Effector memory CD4-positive, alpha-beta T cell (primary cell): ENCODE measurements around the gene P4HB.

Experiments used
- DNase-seq, 3 donors: peaks; one replicate each; pipeline ENCODE4 v3.0.0-alpha.2; 2020
- H3K27ac ChIP-seq: 2 replicates; pipeline ENCODE4 v1.7.0; 2013; ENCODE audit warnings: mild to moderate bottlenecking, low read length, moderate library complexity; ENCODE audit not compliant: insufficient read depth, poor library complexity, severe bottlenecking
- H3K27me3 ChIP-seq: replicated peaks from 2 replicates; pipeline ENCODE4 v1.7.0; 2013; ENCODE audit warnings: mild to moderate bottlenecking, low read length; ENCODE audit not compliant: insufficient read depth, control insufficient read depth, poor library complexity, severe bottlenecking
- H3K36me3 ChIP-seq: 2 replicates; pipeline ENCODE4 v1.7.0; 2013; ENCODE audit warnings: mild to moderate bottlenecking, low read length, moderate library complexity; ENCODE audit not compliant: control insufficient read depth, insufficient read depth
- H3K4me1 ChIP-seq: 2 replicates; pipeline ENCODE4 v1.7.0; 2013; ENCODE audit warnings: low read length, mild to moderate bottlenecking; ENCODE audit not compliant: control insufficient read depth, insufficient read depth, poor library complexity, severe bottlenecking
- H3K4me3 ChIP-seq: 2 replicates; pipeline ENCODE4 v1.7.0; 2013; ENCODE audit warnings: low read length, low read depth, mild to moderate bottlenecking; ENCODE audit not compliant: insufficient read depth, poor library complexity, severe bottlenecking
- H3K9me3 ChIP-seq: 2 replicates; pipeline ENCODE4 v1.7.0; 2013; ENCODE audit warnings: mild to moderate bottlenecking, low read length, moderate library complexity; ENCODE audit not compliant: control insufficient read depth

Gene P4HB

DNA sequence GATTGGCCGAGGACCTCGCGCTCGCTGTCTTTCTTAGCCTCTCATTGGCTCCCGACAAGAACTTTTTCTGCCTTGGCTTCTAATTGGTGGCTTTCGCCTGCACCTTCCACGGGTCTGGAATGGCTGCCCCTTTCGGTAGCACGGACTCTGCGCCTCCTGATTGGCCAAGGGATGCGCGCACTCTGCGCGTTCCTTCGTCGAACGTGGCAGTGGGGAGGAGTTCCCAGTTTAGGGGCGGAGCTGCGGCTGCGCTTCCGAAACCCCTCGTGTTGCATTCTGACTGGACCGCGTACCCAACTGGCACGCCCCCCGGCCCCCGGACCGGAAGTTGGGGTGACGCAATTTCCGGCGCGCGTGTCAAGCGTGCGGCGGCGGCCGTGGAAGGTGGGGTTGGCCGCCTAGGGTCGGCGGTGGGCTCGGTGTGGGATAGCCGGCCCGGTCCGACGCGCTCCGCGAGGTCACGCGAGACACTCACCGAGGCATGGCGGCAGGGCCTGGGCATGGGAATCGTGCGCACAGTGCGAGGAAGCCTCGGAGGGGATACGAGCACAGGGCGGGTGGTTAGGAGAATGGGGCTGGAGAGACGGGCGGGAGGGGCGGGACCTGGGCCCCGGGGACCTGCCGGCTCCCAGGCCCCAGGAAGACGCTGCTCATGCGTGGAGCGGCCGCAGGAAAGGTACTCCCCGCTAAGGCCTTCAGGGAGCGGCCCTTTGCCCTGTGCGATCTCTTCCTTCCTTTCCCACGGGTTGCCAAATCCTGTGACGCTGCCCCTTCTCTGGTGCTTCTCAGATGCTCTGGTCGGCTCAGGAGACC lies 627 bp upstream of the P4HB start:
- Histone ChIP-seq H3K9me3 (no peaks in the 10 kb centered on the region), H3K27me3 (no peaks in the 10 kb centered on the region), H3K27ac (peak overlapping the region; percentile 93), H3K36me3 (peaks cover 13% of the 10 kb centered on the region), H3K4me3 (peak overlapping the region; percentile 52), H3K4me1 (peaks cover 15% of the 10 kb centered on the region)
- peak; percentile 99 for DNase-seq

DNA sequence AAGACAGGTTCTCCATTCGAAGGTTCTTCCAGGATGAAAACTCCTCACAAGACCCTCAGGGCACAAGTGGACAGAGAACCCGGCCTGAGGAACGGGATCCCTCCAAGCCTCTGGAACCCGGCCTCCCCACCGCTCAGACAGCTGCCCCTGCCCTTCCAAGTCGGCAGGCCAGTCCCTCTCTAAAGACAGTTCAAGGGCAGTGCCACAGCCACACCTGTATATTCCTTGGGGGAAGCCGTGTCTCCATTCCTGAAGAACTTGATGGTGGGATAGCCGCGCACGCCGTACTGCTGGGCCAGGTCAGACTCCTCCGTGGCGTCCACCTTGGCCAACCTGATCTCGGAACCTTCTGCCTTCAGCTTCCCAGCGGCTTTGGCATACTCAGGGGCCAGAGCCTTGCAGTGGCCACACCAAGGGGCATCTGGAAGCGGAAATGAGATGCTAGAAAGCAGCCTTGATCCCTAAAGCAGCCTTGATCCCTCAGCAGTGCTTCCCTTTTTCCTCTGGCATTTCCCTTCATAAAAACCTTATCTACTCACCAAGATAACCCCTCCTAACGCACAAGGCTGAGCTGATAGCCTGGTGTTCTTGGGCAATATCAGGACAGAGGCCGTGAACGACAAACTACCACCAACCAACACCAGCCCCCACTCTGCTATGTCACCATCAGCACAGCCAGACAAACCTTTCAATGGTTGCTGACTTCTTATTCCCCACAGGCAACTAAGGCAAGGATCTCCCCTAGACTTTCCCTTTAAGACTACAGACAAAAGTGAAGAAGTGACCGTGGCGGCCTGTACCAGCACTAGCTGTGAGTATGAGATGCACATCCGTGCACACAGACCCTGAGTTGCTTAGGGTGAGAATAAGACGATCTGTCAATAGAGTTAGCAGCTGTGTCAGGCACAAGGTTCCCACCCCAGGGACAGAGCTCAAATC lies 1.1 kb downstream of the P4HB start:
- H3K27me3 ChIP-seq: no peaks in the 10 kb centered on the region
- peaks cover 27% of the 10 kb centered on the region for H3K36me3 ChIP-seq
- no peak for DNase-seq
- peak overlapping the region; percentile 84 for H3K27ac ChIP-seq
- no peaks in the 10 kb centered on the region for H3K9me3 ChIP-seq
- peaks cover 15% of the 10 kb centered on the region for H3K4me1 ChIP-seq
- peak overlapping the region; percentile 64 for H3K4me3 ChIP-seq

DNA sequence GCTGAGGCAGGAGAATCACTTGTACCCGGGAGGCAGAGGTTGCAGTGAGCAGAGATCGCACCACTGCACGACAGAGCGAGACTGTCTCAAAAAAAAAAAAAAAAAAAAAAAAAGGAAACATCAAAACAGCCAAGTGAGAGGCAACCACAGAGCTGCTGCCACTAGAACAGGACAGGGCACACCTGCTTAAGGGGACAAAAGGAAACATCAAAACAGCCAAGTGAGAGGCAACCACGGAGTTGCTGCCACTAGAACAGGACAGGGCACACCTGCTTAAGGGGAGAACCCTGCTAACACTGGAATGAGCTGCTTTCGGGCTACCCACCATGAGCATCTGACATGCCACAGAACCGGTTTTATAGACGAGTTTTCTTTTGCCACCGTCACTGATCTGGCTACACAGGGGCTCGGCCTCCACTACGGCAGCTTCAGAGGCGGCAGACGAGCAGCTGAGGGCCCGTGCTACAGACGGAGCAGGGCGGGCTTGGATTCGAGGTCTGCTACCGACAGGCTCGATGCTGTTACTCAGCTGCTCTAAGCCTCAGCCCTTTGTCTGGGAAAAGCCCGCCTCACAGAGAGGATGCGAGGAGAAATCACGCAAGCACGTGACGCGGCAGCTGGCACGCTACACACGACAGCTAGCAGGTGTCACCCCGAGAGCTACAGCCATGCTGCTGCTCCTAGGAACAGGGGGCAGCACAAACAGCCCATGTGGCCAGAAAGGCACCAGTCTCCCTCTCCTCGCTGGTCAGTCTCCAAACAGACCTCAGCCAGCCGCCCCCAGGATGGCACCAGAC lies 2.0 kb downstream of the P4HB start:
- no peak overlapping the region for H3K4me3 ChIP-seq
- H3K36me3 ChIP-seq: peaks cover 35% of the 10 kb centered on the region
- H3K27ac ChIP-seq: no peak overlapping the region
- no peaks in the 10 kb centered on the region for H3K27me3 ChIP-seq
- H3K9me3 ChIP-seq: no peaks in the 10 kb centered on the region
- H3K4me1 ChIP-seq: peaks cover 15% of the 10 kb centered on the region
- no peak for DNase-seq

DNA sequence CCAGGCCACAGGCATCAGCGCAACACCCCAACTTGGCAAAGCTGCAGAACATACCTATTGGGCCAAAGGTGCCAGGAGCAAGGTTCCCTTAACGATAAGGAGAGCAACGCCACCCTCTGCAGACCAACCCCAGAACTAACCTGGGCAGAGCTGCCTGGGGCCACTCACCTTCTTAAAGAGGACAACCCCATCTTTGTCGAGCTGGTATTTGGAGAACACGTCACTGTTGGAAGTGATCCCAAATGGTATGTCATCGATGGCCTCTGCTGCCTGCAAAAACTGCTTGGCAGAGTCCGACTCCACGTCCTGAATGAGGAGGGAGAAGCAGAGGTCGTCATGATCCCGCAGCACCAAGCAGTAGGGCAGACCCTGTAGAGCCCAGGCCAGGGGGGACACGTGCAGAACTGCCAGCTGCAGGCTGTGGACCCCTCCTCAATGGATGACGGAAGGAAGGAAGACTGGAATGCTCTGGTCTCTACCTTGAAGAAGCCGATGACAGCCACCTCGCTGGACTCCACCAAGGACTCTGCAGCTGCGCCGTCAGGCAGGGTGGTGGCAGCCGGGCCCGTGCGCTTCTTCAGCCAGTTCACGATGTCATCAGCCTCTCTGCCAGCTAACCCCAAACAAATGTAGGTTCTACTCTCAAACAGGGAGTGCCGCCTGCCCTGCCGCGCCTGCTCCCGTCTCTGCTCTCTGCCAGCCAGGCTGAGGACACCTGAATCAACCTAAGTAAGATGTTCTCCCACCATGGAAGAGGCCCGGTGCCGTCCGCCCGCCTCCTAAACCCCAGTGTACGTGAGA lies 5.2 kb downstream of the P4HB start:
- DNase-seq: no peak
- no peak overlapping the region for H3K27ac ChIP-seq
- H3K4me3 ChIP-seq: no peak overlapping the region
- H3K4me1 ChIP-seq: peaks cover 12% of the 10 kb centered on the region
- H3K9me3 ChIP-seq: no peaks in the 10 kb centered on the region
- peaks cover 59% of the 10 kb centered on the region for H3K36me3 ChIP-seq
- no peaks in the 10 kb centered on the region for H3K27me3 ChIP-seq

DNA sequence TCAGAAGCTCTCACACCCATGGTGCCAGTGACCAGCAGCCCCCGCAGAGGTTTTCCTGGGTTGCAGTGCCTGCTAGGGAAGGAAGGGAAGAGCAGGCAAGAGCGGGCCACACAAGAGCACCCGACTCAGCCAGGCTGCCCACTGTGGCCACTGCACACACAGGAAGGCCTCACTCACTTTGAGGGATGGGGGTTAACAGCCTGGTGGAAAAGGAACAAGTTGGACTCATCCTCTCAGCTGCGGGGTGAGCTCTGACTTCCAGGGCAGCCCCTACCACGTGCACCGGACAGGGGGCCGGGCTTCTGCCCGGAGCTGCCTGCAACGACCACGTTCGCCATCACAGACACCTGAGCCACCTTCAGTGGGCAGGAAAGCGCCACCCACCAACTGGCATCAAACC lies 8.1 kb downstream of the P4HB start:
- Histone ChIP-seq H3K9me3 (no peaks in the 10 kb centered on the region), H3K4me1 (no peaks in the 10 kb centered on the region), H3K4me3 (no peak overlapping the region), H3K27me3 (no peaks in the 10 kb centered on the region), H3K27ac (no peak overlapping the region), H3K36me3 (peaks cover 55% of the 10 kb centered on the region)
- no peak for DNase-seq

DNA sequence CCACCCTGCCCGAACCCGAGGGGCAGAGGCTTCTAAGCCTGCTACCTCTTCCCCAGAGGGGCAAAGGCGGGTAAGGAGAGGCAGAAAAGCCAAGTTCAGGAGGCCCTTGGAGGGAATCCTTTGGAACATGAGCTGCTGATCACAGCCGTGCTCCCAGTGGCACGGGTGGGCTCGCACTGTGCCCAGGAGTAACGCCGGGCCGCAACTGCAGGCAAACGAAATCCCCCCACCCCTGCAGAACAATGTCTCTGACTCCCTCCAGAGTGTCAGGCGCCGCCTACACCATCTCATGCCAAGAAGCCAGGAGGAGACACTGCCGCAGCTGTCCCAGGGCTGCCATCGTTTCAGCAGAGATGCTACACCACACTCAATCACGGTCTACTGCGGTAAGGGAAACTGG lies 8.9 kb downstream of the P4HB start:
- Histone ChIP-seq H3K36me3 (peaks cover 63% of the 10 kb centered on the region), H3K9me3 (no peaks in the 10 kb centered on the region), H3K27ac (no peak overlapping the region), H3K4me1 (no peaks in the 10 kb centered on the region), H3K27me3 (no peaks in the 10 kb centered on the region), H3K4me3 (no peak overlapping the region)
- DNase-seq: no peak

DNA sequence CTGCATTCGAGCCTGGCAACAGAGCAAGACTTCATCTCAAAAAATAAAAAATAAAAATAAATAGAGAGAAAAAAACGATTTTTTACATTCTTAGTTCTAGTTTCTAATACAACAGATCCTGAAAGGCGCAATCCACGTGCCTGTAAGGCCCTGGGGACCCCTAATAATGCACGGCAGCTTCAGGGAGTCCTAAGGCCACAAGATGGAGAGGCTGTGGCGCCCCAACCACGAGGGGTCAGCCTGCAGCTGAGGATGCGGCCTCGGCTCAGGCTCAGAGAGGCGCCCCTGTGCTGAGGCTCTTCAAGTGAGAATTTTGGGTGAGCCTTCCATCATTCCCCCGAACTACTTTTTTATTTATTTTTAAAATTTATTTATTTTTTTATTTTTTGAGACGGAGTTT lies 10.9 kb downstream of the P4HB start:
- Histone ChIP-seq H3K4me1 (no peaks in the 10 kb centered on the region), H3K27me3 (no peaks in the 10 kb centered on the region), H3K36me3 (peaks cover 71% of the 10 kb centered on the region), H3K9me3 (no peaks in the 10 kb centered on the region), H3K27ac (no peak overlapping the region), H3K4me3 (no peak overlapping the region)
- no peak for DNase-seq

DNA sequence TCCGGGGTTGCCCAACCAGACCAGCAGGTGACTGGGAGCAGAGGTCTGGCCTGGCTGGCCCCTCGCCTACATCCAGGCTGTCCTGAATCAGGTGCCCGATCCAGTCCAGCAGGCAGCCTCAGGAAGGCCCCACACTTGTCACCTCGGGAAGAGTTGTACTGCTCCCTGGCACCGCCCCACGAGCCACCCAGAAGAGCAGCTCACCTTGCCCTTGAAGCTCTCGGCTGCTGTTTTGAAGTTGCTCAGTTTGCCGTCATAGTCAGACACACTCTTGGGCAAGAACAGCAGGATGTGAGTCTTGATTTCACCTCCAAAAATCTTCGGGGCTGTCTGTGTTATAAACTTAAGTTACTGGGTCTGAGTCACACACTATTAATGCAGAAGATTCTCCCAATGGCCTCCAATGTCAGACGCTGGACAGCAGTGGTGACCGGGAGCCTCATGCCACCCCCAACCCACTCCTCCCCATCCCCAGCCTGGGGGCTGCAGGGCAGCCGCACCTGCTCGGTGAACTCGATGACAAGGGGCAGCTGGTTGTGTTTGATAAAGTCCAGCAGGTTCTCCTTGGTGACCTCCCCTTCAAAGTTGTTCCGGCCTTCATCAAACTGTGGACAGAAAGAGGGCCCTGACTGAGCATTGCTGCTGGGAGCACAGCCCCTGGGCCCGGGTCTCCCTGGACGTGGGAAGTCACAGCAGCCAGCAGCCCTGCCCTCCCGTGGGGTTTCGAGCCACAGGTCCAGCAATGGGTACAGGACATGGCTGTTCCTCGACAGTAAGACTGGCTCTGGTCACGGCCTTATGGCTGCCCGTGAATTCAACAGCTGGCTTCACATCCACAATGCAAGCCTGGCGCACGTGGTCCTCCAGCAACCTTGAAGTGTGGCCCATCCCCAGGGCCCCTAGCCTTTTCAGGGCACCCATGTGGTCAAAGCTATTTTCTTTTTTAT lies 13.3 kb downstream of the P4HB start:
- DNase-seq: no peak
- no peaks in the 10 kb centered on the region for H3K4me1 ChIP-seq
- H3K4me3 ChIP-seq: no peak overlapping the region
- H3K9me3 ChIP-seq: no peaks in the 10 kb centered on the region
- H3K27ac ChIP-seq: no peak overlapping the region
- peaks cover 68% of the 10 kb centered on the region for H3K36me3 ChIP-seq
- H3K27me3 ChIP-seq: no peaks in the 10 kb centered on the region
